Hepatocyte (in vitro differentiated cells): ENCODE results near the gene HLA-DQB1. TPM values are rescaled to one million over a fixed set of nuclear protein-coding genes. Genes with fewer than 3 reads are reported as not detected.
A peak's percentile ranks its signal among the peaks of the same experiment; 100 is the strongest.

ENCODE experiments used
- DNase-seq: peaks from one replicate; pipeline ENCODE4 v3.0.0-alpha.2; 2016; ENCODE audit warnings: low spot score
- H2AFZ ChIP-seq: fragments of 200-600 bp; sonication (generic); 2 replicates; pipeline ENCODE4 v1.6.0; 2016; ENCODE audit warnings: antibody characterized with exemption, mild to moderate bottlenecking
- H3K27ac ChIP-seq: fragments of 200-600 bp; sonication (generic); 2 replicates; pipeline ENCODE4 v1.5.1; 2016; ENCODE audit warnings: mild to moderate bottlenecking
- H3K27me3 ChIP-seq: fragments of 200-600 bp; sonication (generic); 2 replicates; pipeline ENCODE4 v1.6.1; 2016
- H3K36me3 ChIP-seq: fragments of 200-600 bp; sonication (generic); replicated peaks from 2 replicates; pipeline ENCODE4 v1.5.1; 2016; ENCODE audit warnings: low read depth; ENCODE audit not compliant: insufficient read depth
- H3K4me1 ChIP-seq: fragments of 200-600 bp; sonication (generic); 2 replicates; pipeline ENCODE4 v1.5.1; 2016; ENCODE audit warnings: mild to moderate bottlenecking, moderate library complexity; ENCODE audit not compliant: insufficient read depth
- H3K4me2 ChIP-seq: fragments of 200-600 bp; sonication (generic); 2 replicates; pipeline ENCODE4 v1.6.0; 2016
- H3K4me3 ChIP-seq: fragments of 200-600 bp; sonication (generic); 2 replicates; pipeline ENCODE4 v1.5.1; 2016; ENCODE audit warnings: mild to moderate bottlenecking
- H3K79me2 ChIP-seq: fragments of 200-600 bp; sonication (generic); 2 replicates; pipeline ENCODE4 v1.6.0; 2017; ENCODE audit warnings: mild to moderate bottlenecking
- H3K9me2 ChIP-seq: fragments of 200-600 bp; sonication (generic); replicated peaks from 2 replicates; pipeline ENCODE4 v1.6.0; 2017; ENCODE audit warnings: mild to moderate bottlenecking; ENCODE audit not compliant: insufficient read depth
- H3K9me3 ChIP-seq: fragments of 200-600 bp; sonication (generic); 2 replicates; pipeline ENCODE4 v1.5.1; 2016; ENCODE audit warnings: low read depth, mild to moderate bottlenecking
- H4K20me1 ChIP-seq: fragments of 200-600 bp; sonication (generic); 2 replicates; pipeline ENCODE4 v1.6.0; 2016; ENCODE audit warnings: mild to moderate bottlenecking; ENCODE audit not compliant: insufficient read depth, poor library complexity, severe bottlenecking
- CTCF ChIP-seq: fragments of 200-600 bp; sonication (generic); IDR thresholded peaks from 2 replicates; pipeline ENCODE4 v1.5.1; 2016; ENCODE audit warnings: antibody characterized with exemption, mild to moderate bottlenecking; ENCODE audit not compliant: poor library complexity
- EZH2 ChIP-seq: fragments of 200-600 bp; sonication (generic); IDR thresholded peaks from 2 replicates; pipeline ENCODE4 v1.6.1; 2016; ENCODE audit warnings: antibody characterized with exemption, mild to moderate bottlenecking, borderline replicate concordance
- EZH2phosphoT487 ChIP-seq: fragments of 200-600 bp; sonication (generic); IDR thresholded peaks from one replicate; pipeline ENCODE4 v1.6.1; 2018; ENCODE audit warnings: antibody characterized with exemption, mild to moderate bottlenecking, low read depth, moderate library complexity; ENCODE audit not compliant: unreplicated experiment, severe bottlenecking
- WGBS: methylation state at CpG from one replicate; pipeline ENCODE4 v1.1.6; 2016; ENCODE audit warnings: low lambda C conversion rate; ENCODE audit errors: missing lambda C conversion rate; 5-methylcytosine and 5-hydroxymethylcytosine counted together
- polyA plus RNA-seq: library from polyadenylated mRNA; unstranded; fragments of >200 nt; fragmentation: Nextera tagmentation; extraction: Ambion mirVana; gene quantifications from 2 replicates; pipeline ENCODE4 v1.2.1, GENCODE V29; 2016
- total RNA-seq: library from RNA; depleted of rRNA; stranded (reverse); fragments of >200 nt; gene quantifications from 2 replicates; pipeline ENCODE4 v1.2.3, GENCODE V29; 2014

HLA-DQB1 gene
- total and polyA plus RNA-seq, 2 experiments from 2014 or later = 12.0 to 15.2 TPM

GRCh38 chr6:32692019-32692418 is 25.6 kb upstream of the HLA-DQB1 start:
- Histone ChIP-seq H3K4me3 (no peak overlapping the region), H2AFZ (no peak overlapping the region), H3K9me2 (no peaks in the 10 kb centered on the region), H4K20me1 (no peaks in the 10 kb centered on the region), H3K27ac (no peak overlapping the region), H3K79me2 (no peaks in the 10 kb centered on the region), H3K4me2 (no peak overlapping the region), H3K9me3 (no peaks in the 10 kb centered on the region), H3K36me3 (no peaks in the 10 kb centered on the region), H3K27me3 (peaks cover 8% of the 10 kb centered on the region), H3K4me1 (no peaks in the 10 kb centered on the region)
- 0% methylated on average over 1 of the region's 1 CpG for WGBS
- TF ChIP-seq EZH2 (no peak), CTCF (peak; percentile 53), EZH2phosphoT487 (no peak)
- peak; percentile 55 for DNase-seq

- Histone ChIP-seq H3K9me2 (no peaks in the 10 kb centered on the region), H2AFZ (no peak overlapping the region), H3K4me1 (no peaks in the 10 kb centered on the region), H3K79me2 (no peaks in the 10 kb centered on the region), H3K27ac (no peak overlapping the region), H3K4me3 (no peak overlapping the region), H3K9me3 (no peaks in the 10 kb centered on the region), H4K20me1 (no peaks in the 10 kb centered on the region), H3K36me3 (no peaks in the 10 kb centered on the region), H3K4me2 (no peak overlapping the region), H3K27me3 (no peaks in the 10 kb centered on the region)
- 62% methylated on average over 5 of the region's 5 CpGs for WGBS
- no peak for TF ChIP-seq EZH2
- no peak for TF ChIP-seq CTCF
- no peak for TF ChIP-seq EZH2phosphoT487
- DNase-seq = no peak
Measured at GRCh38 chr6:32689531-32690501, 23.4 kb upstream of the HLA-DQB1 start.

- H3K27me3 ChIP-seq = no peaks in the 10 kb centered on the region
- no peak overlapping the region for H2AFZ ChIP-seq
- H3K27ac ChIP-seq = no peak overlapping the region
- no peaks in the 10 kb centered on the region for H3K4me1 ChIP-seq
- WGBS = 44% methylated on average over 1 of the region's 1 CpG
- H4K20me1 ChIP-seq = no peaks in the 10 kb centered on the region
- no peaks in the 10 kb centered on the region for H3K36me3 ChIP-seq
- H3K9me2 ChIP-seq = no peaks in the 10 kb centered on the region
- no peak for TF ChIP-seq EZH2
- no peak for TF ChIP-seq EZH2phosphoT487
- TF ChIP-seq CTCF = no peak
- H3K79me2 ChIP-seq = no peaks in the 10 kb centered on the region
- H3K9me3 ChIP-seq = no peaks in the 10 kb centered on the region
- H3K4me3 ChIP-seq = no peak overlapping the region
- H3K4me2 ChIP-seq = no peak overlapping the region
- DNase-seq = no peak
Measured at GRCh38 chr6:32685603-32686002, 19.1 kb upstream of the HLA-DQB1 start.
